Esophagus squamous epithelium (tissue), 4 donors: ENCODE results near the gene COX6B2.

ENCODE experiments used
- POLR2A ChIP-seq, 4 donors: fragments of 450-650 bp; IDR thresholded peaks; one replicate each; pipeline ENCODE4 v1.6.1; 2017; ENCODE audit warnings: antibody characterized with exemption in 4 of 4, mild to moderate bottlenecking in 4 of 4, moderate library complexity in 3 of 4
- TF ChIP-seq, protein P1 (sequence below), 6 experiments: fragments of 450-650 bp in 4 of 6; fragments of 200-600 bp in 2 of 6; sonication (generic) in 2 of 6; IDR thresholded peaks; one replicate each; pipeline ENCODE4 v1.5.1; 2016 to 2019; ENCODE audit warnings: antibody characterized with exemption in 6 of 6, mild to moderate bottlenecking in 4 of 6, moderate library complexity in 4 of 6

DNA sequence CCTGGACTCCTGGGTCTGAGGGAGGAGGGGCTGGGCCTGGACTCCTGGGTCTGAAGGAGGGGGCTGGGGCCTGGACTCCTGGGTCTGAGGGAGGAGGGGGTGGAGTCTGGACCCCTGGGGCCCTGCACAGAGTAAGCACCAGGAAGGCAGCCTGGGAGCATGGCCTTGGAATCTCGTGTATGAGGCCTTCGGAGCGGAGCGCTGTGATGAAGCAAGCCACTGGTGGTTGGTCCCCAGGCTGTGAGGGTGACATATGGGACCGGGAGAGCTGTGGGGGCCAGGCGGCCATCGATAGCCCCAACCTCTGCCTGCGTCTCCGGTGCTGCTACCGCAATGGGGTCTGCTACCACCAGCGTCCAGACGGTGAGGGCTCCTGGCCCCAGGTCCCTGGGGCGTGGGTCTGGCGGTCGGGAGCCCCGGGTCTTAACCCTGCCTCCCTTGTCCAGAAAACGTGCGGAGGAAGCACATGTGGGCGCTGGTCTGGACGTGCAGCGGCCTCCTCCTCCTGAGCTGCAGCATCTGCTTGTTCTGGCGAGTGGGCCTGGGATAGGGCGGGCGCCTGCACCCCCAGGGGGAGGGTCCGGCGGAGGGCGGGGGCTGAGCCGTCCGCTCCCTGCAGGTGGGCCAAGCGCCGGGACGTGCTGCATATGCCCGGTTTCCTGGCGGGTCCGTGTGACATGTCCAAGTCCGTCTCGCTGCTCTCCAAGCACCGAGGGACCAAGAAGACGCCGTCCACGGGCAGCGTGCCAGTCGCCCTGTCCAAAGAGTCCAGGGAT is 23.0 kb upstream of the COX6B2 start:
- TF ChIP-seq, protein P1, sequence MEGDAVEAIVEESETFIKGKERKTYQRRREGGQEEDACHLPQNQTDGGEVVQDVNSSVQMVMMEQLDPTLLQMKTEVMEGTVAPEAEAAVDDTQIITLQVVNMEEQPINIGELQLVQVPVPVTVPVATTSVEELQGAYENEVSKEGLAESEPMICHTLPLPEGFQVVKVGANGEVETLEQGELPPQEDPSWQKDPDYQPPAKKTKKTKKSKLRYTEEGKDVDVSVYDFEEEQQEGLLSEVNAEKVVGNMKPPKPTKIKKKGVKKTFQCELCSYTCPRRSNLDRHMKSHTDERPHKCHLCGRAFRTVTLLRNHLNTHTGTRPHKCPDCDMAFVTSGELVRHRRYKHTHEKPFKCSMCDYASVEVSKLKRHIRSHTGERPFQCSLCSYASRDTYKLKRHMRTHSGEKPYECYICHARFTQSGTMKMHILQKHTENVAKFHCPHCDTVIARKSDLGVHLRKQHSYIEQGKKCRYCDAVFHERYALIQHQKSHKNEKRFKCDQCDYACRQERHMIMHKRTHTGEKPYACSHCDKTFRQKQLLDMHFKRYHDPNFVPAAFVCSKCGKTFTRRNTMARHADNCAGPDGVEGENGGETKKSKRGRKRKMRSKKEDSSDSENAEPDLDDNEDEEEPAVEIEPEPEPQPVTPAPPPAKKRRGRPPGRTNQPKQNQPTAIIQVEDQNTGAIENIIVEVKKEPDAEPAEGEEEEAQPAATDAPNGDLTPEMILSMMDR (IDR thresholded peaks at IDR 0.05) = no peak
- no peak for TF ChIP-seq POLR2A (IDR thresholded peaks at IDR 0.05)
